KMS-11 (cell line): ENCODE data around the gene ECI1.

ENCODE experiments used
- H2AFZ ChIP-seq: fragments of 200-600 bp; sonication (generic); 2 replicates; pipeline ENCODE4 v1.6.1; 2016; ENCODE audit warnings: antibody characterized with exemption, mixed run types, low read depth
- H3K27ac ChIP-seq: fragments of 200-600 bp; sonication (generic); 2 replicates; pipeline ENCODE4 v1.6.1; 2016; ENCODE audit warnings: mild to moderate bottlenecking, mixed run types
- H3K27me3 ChIP-seq: fragments of 200-600 bp; sonication (generic); 2 replicates; pipeline ENCODE4 v1.6.1; 2017; ENCODE audit warnings: mild to moderate bottlenecking, low read depth, mixed run types, moderate library complexity; ENCODE audit not compliant: insufficient read depth
- H3K36me3 ChIP-seq: fragments of 200-600 bp; sonication (generic); 2 replicates; pipeline ENCODE4 v1.6.1; 2017; ENCODE audit warnings: mild to moderate bottlenecking, mixed run types; ENCODE audit not compliant: insufficient read depth
- H3K4me1 ChIP-seq: fragments of 200-600 bp; sonication (generic); 2 replicates; pipeline ENCODE4 v1.6.1; 2016; ENCODE audit warnings: mild to moderate bottlenecking, low read depth, mixed run types; ENCODE audit not compliant: poor library complexity, severe bottlenecking
- H3K4me2 ChIP-seq: fragments of 200-600 bp; sonication (generic); 2 replicates; pipeline ENCODE4 v1.7.0; 2016; ENCODE audit warnings: mild to moderate bottlenecking, mixed run types
- H3K4me3 ChIP-seq: fragments of 200-600 bp; sonication (generic); IDR thresholded peaks from 2 replicates; pipeline ENCODE4 v1.6.1; 2017; ENCODE audit warnings: low read depth, low read length, mixed read lengths; ENCODE audit not compliant: insufficient read depth
- H3K79me2 ChIP-seq: fragments of 200-600 bp; sonication (generic); 2 replicates; pipeline ENCODE4 v1.6.1; 2016; ENCODE audit warnings: low read depth, mixed run types; ENCODE audit not compliant: insufficient read depth
- H3K9ac ChIP-seq: fragments of 200-600 bp; sonication (generic); 2 replicates; pipeline ENCODE4 v1.6.1; 2016; ENCODE audit warnings: mild to moderate bottlenecking, mixed run types
- H4K20me1 ChIP-seq: fragments of 200-600 bp; sonication (generic); 2 replicates; pipeline ENCODE4 v1.6.1; 2016; ENCODE audit warnings: mild to moderate bottlenecking, mixed run types; ENCODE audit not compliant: insufficient read depth
- TF ChIP-seq, protein P1 (sequence below): fragments of 200-600 bp; sonication (generic); conservative IDR thresholded peaks from 2 replicates; pipeline ENCODE4 v1.6.1; 2017; ENCODE audit warnings: low read depth, mild to moderate bottlenecking, antibody characterized with exemption, low read length, moderate library complexity, mixed read lengths

ECI1 gene

GRCh38 chr16:2198283-2198682, 53.1 kb downstream of the ECI1 start:
- Histone ChIP-seq H3K4me1 (no peaks in the 10 kb centered on the region), H3K4me2 (no peak overlapping the region), H4K20me1 (no peaks in the 10 kb centered on the region), H3K79me2 (no peaks in the 10 kb centered on the region), H2AFZ (no peak overlapping the region), H3K27ac (no peak overlapping the region), H3K36me3 (no peaks in the 10 kb centered on the region), H3K27me3 (peaks cover 77% of the 10 kb centered on the region), H3K9ac (no peak overlapping the region), H3K4me3 (no peak overlapping the region)
- TF ChIP-seq, protein P1, sequence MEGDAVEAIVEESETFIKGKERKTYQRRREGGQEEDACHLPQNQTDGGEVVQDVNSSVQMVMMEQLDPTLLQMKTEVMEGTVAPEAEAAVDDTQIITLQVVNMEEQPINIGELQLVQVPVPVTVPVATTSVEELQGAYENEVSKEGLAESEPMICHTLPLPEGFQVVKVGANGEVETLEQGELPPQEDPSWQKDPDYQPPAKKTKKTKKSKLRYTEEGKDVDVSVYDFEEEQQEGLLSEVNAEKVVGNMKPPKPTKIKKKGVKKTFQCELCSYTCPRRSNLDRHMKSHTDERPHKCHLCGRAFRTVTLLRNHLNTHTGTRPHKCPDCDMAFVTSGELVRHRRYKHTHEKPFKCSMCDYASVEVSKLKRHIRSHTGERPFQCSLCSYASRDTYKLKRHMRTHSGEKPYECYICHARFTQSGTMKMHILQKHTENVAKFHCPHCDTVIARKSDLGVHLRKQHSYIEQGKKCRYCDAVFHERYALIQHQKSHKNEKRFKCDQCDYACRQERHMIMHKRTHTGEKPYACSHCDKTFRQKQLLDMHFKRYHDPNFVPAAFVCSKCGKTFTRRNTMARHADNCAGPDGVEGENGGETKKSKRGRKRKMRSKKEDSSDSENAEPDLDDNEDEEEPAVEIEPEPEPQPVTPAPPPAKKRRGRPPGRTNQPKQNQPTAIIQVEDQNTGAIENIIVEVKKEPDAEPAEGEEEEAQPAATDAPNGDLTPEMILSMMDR, result no peak

- no peak overlapping the region for H3K9ac ChIP-seq
- no peak overlapping the region for H3K4me3 ChIP-seq
- H3K4me1 ChIP-seq, result no peaks in the 10 kb centered on the region
- TF ChIP-seq, protein P1, result no peak
- H2AFZ ChIP-seq, result no peak overlapping the region
- H3K27ac ChIP-seq, result no peak overlapping the region
- H3K4me2 ChIP-seq, result no peak overlapping the region
- H3K79me2 ChIP-seq, result no peaks in the 10 kb centered on the region
- H3K36me3 ChIP-seq, result no peaks in the 10 kb centered on the region
- H4K20me1 ChIP-seq, result no peaks in the 10 kb centered on the region
- H3K27me3 ChIP-seq, result peaks cover 82% of the 10 kb centered on the region
These were observed 53.6 kb downstream of the ECI1 start for GRCh38 chr16:2197765-2198164.

DNA sequence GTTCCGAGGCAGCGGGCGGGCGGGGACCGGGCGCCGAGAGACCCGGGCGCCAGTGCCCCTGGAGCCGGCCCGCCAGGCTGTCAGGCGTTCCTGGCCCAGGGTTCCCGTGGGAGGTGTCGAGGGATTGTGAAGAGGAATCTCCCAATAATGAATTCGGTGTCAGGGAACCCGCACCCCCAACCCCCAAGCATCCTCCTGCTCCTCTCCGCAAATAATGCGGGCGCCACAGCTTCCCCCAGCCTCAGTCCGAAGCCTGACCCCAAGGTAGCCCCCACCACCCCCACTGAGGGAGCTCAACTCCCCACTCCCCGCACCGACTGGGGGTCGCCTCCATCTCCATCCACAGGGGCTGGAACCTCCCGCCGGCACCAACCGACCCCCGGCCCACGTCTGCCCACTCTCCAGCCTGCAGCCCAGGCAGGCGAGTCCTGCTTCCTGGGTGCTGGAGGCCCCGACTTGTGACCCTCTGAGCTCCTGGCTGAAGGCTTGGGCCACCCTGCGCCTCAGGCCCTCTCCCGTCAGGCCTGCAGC, 54.3 kb downstream of the ECI1 start:
- H3K4me3 ChIP-seq, result no peak overlapping the region
- no peak overlapping the region for H3K27ac ChIP-seq
- H2AFZ ChIP-seq, result no peak overlapping the region
- no peaks in the 10 kb centered on the region for H3K79me2 ChIP-seq
- H3K36me3 ChIP-seq, result no peaks in the 10 kb centered on the region
- peaks cover 80% of the 10 kb centered on the region for H3K27me3 ChIP-seq
- H3K9ac ChIP-seq, result no peak overlapping the region
- no peak overlapping the region for H3K4me2 ChIP-seq
- H3K4me1 ChIP-seq, result no peaks in the 10 kb centered on the region
- no peaks in the 10 kb centered on the region for H4K20me1 ChIP-seq
- TF ChIP-seq, protein P1, result no peak

- Histone ChIP-seq H3K4me1 (no peaks in the 10 kb centered on the region), H2AFZ (no peak within 1 kb of the TSS), H3K27ac (no peak within 1 kb of the TSS), H3K4me2 (peak within 1 kb of the TSS; percentile 29), H3K27me3 (peaks cover 82% of the 10 kb centered on the region), H3K9ac (no peak within 1 kb of the TSS), H3K36me3 (no peaks in the 10 kb centered on the region), H3K4me3 (no peak within 1 kb of the TSS), H3K79me2 (no peaks in the 10 kb centered on the region), H4K20me1 (no peaks in the 10 kb centered on the region)
- TF ChIP-seq, protein P1, result no peak
These were observed 55.0 kb downstream of the ECI1 start, which contains the start of gene CASKIN1 for GRCh38 chr16:2196162-2196980. Gene CASKIN1 (minus strand): TSS chr16:2196605. CDS start chr16:2196432, 173 bp downstream.
